Natural killer cell (primary cell): Measurements from ENCODE around the gene RTTN. TPM values are rescaled to one million over a fixed set of nuclear protein-coding genes. Genes with fewer than 3 reads are reported as not detected.

Source experiments
- ATAC-seq, 3 donors: fragments of 150-1000 bp in 2 of 3; fragments of 200-7000 bp in 1 of 3; cut with Tn5 transposase; 1 replicate in 1 of 3; 2 replicates in 2 of 3; pipeline ENCODE4 v1.10.0; 2021; ENCODE audit warnings: mild to moderate bottlenecking in 2 of 3, moderate library complexity in 2 of 3
- DNase-seq, 2 donors: peaks; one replicate each; pipeline versions ENCODE4 v3.0.0 to v3.0.0-alpha.2; 2013 to 2021; ENCODE audit warnings: mixed read lengths in 1 of 2
- H3K27ac ChIP-seq: one replicate; pipeline ENCODE4 v1.5.1; 2013; ENCODE audit warnings: mild to moderate bottlenecking, low read length
- H3K27me3 ChIP-seq: one replicate; pipeline ENCODE4 v1.6.1; 2013; ENCODE audit warnings: low read length; ENCODE audit not compliant: control insufficient read depth, insufficient read depth
- H3K36me3 ChIP-seq: one replicate; pipeline ENCODE4 v1.6.1; 2013; ENCODE audit warnings: low read length; ENCODE audit not compliant: control insufficient read depth, insufficient read depth
- H3K4me1 ChIP-seq: one replicate; pipeline ENCODE4 v1.6.1; 2013; ENCODE audit warnings: low read length; ENCODE audit not compliant: control insufficient read depth, insufficient read depth
- H3K4me3 ChIP-seq: one replicate; pipeline ENCODE4 v1.5.1; 2013; ENCODE audit warnings: low read length
- H3K9me3 ChIP-seq: one replicate; pipeline ENCODE4 v1.6.1; 2013; ENCODE audit warnings: low read length; ENCODE audit not compliant: control insufficient read depth, insufficient read depth
- H3K27ac Mint-ChIP-seq, 2 donors: one replicate each; pipeline ENCODE4 v1.8.0; 2022; ENCODE audit warnings: mild to moderate bottlenecking in 2 of 2, mixed read lengths in 2 of 2, moderate library complexity in 1 of 2
- H3K27me3 Mint-ChIP-seq, 2 donors: one replicate each; pipeline ENCODE4 v1.8.0; 2022; ENCODE audit warnings: low read depth in 2 of 2, mixed read lengths in 2 of 2
- H3K36me3 Mint-ChIP-seq: one replicate; pipeline ENCODE4 v1.8.0; 2022; ENCODE audit warnings: mixed read lengths
- H3K4me1 Mint-ChIP-seq, 2 donors: one replicate each; pipeline ENCODE4 v1.8.0; 2022; ENCODE audit warnings: mixed read lengths in 2 of 2
- H3K4me3 Mint-ChIP-seq: one replicate; pipeline ENCODE4 v1.8.0; 2022; ENCODE audit warnings: mild to moderate bottlenecking, moderate library complexity, mixed read lengths
- H3K9me3 Mint-ChIP-seq, 2 donors: one replicate each; pipeline ENCODE4 v1.8.0; 2022; ENCODE audit warnings: mixed read lengths in 2 of 2
- WGBS: methylation state at CpG from one replicate; pipeline ENCODE4 v1.1.7; 2013; ENCODE audit warnings: missing lambda C conversion rate; ENCODE audit not compliant: insufficient coverage; 5-methylcytosine and 5-hydroxymethylcytosine counted together
- intact Hi-C: fragments of 100-400 bp; cut with micrococcal nuclease; formaldehyde crosslinking; loops from one replicate; pipeline ENCODE4 v1.14.2; 2022
- total RNA-seq, 4 donors: library from RNA; stranded (reverse); fragments of 120-200 nt in 1 of 4; gene quantifications; one replicate each; pipeline versions ENCODE4 v1.2.3 to v1.2.4, GENCODE V29; 2013 to 2022
- TF ChIP-seq, protein P1 (sequence below): fragments of 200-600 bp; IDR thresholded peaks from one replicate; pipeline ENCODE4 v1.8.0; 2022; ENCODE audit warnings: antibody characterized with exemption

The RTTN gene
- total RNA-seq, 3 donors from 2014 or later (not counting 1 experiment from before 2014, with no cell fraction given), result 33.0 to 41.0 (median 35.5) TPM

DNA sequence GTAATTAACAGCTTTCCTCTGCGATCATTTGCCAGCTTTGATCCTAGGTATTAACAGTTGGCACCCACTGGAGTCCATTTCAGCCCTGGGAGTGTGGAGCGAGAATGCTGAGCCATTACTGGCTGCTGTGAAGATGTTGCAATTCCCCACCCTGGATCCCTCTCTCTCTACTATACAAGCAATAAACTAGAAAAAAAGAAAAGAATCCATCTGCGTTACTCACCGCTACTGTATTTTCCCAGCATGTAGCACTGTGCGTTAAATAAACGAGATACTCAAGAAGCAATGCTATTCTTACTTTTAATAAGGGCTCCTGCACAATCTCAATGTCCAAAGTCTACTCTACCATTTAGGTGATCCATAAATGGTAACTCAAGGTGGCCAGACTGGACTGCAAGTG is 8.5 kb downstream of the RTTN start:
- H3K9me3 ChIP-seq, result no peaks in the 10 kb centered on the region
- Mint-ChIP-seq H3K4me1 (peaks cover under 1 to 5% of the 10 kb centered on the region in 2 donors), H3K36me3 (peaks cover 7% of the 10 kb centered on the region), H3K27ac (no peak overlapping the region), H3K9me3 (no peaks in the 10 kb centered on the region), H3K27me3 (no peaks in the 10 kb centered on the region), H3K4me3 (no peak overlapping the region)
- TF ChIP-seq, protein P1, sequence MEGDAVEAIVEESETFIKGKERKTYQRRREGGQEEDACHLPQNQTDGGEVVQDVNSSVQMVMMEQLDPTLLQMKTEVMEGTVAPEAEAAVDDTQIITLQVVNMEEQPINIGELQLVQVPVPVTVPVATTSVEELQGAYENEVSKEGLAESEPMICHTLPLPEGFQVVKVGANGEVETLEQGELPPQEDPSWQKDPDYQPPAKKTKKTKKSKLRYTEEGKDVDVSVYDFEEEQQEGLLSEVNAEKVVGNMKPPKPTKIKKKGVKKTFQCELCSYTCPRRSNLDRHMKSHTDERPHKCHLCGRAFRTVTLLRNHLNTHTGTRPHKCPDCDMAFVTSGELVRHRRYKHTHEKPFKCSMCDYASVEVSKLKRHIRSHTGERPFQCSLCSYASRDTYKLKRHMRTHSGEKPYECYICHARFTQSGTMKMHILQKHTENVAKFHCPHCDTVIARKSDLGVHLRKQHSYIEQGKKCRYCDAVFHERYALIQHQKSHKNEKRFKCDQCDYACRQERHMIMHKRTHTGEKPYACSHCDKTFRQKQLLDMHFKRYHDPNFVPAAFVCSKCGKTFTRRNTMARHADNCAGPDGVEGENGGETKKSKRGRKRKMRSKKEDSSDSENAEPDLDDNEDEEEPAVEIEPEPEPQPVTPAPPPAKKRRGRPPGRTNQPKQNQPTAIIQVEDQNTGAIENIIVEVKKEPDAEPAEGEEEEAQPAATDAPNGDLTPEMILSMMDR, result no peak
- H3K27ac ChIP-seq, result no peak overlapping the region
- WGBS, result 98% methylated on average over 6 of the region's 6 CpGs
- intact Hi-C loops, result loop anchor here (5.0 kb wide), 1 partner anchor 255 kb away; no protein-coding TSS in a partner anchor
- no peaks in the 10 kb centered on the region for H3K4me1 ChIP-seq
- no peak for ATAC-seq
- no peaks in the 10 kb centered on the region for H3K27me3 ChIP-seq
- peaks cover 58% of the 10 kb centered on the region for H3K36me3 ChIP-seq
- no peak for DNase-seq
- no peak overlapping the region for H3K4me3 ChIP-seq

DNA sequence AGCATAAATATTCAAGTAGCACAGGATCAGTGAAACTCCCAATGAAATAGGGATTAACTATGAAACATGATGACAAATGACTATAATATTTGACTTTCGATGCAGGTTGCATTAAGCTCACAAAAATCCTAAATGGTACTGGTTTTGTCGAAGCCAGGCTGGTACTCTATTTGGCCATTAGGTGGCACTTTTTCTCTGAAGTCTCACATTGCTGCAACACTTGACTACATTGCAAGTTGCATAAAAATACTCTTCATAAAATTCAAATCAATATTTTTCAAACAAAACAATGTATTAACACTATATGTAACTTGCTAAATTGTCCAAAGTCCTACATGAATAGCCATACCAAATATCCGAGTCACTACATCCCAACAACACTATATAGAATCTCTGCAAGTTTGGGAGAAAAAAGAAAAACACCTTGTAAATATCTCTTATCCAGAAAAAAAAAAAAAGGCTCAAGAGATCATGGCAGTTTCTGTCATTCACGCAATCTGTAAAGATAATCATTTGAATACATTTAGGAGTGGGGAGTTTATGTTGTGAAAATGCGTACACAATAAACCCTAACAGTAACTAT is 9.5 kb downstream of the RTTN start:
- no peaks in the 10 kb centered on the region for H3K4me1 ChIP-seq
- peaks cover 7% of the 10 kb centered on the region for H3K36me3 Mint-ChIP-seq
- no peak overlapping the region for H3K4me3 Mint-ChIP-seq
- no peak overlapping the region for H3K4me3 ChIP-seq
- peak in 1 of 2 donors; percentile 48 for DNase-seq
- 56% methylated on average over 2 of the region's 5 CpGs for WGBS
- H3K27ac ChIP-seq, result no peak overlapping the region
- H3K36me3 ChIP-seq, result peaks cover 66% of the 10 kb centered on the region
- H3K4me1 Mint-ChIP-seq, result peaks cover 0 to 5% of the 10 kb centered on the region in 2 donors
- TF ChIP-seq, protein P1, result peak; percentile 61
- no peaks in the 10 kb centered on the region for H3K9me3 ChIP-seq
- H3K27me3 Mint-ChIP-seq, result no peaks in the 10 kb centered on the region
- no peaks in the 10 kb centered on the region for H3K27me3 ChIP-seq
- no peak overlapping the region for H3K27ac Mint-ChIP-seq
- ATAC-seq, result peak in 2 of 3 donors; percentile 55 to 60
- intact Hi-C loops, result loop anchor here (1.0 to 5.0 kb wide), 2 partner anchors 238 to 256 kb away; no protein-coding TSS in a partner anchor
- no peaks in the 10 kb centered on the region for H3K9me3 Mint-ChIP-seq

DNA sequence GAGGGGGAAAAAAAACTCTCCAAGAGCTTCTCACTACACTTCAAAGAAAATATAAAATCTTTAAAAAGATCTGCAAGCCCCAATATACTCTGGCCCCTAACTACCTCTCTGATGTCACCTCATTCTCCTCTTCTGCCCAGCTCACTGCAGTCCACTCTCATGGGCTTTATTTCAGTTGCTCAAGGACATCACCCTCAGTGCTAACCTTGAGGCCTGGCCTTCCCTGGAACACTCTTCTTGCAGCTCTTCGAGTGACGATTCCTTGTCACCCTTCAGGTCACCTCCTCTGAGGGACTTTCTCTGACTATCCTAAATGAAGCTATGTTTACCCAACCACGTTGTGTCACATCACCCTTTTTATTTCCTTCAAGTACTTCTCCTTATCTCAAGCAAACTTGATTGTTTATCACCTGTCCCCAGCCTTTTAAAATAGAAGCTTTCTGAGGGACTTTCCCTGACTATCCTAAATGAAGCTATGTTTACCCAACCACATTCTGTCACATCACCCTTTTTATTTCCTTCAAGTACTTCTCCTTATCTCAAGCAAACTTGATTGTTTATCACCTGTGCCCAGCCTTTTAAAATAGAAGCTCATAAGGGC is 10.4 kb downstream of the RTTN start:
- H3K4me1 Mint-ChIP-seq, result peaks cover 0 to 5% of the 10 kb centered on the region in 2 donors
- H3K4me3 ChIP-seq, result no peak overlapping the region
- no peaks in the 10 kb centered on the region for H3K27me3 Mint-ChIP-seq
- peaks cover 13% of the 10 kb centered on the region for H3K36me3 Mint-ChIP-seq
- no peaks in the 10 kb centered on the region for H3K9me3 Mint-ChIP-seq
- intact Hi-C loops, result loop anchor here (5.0 kb wide), 1 partner anchor 257 kb away; no protein-coding TSS in a partner anchor
- no peak for DNase-seq
- H3K27ac ChIP-seq, result no peak overlapping the region
- H3K4me1 ChIP-seq, result no peaks in the 10 kb centered on the region
- TF ChIP-seq, protein P1, result no peak
- no peak for ATAC-seq
- no peak overlapping the region for H3K27ac Mint-ChIP-seq
- peaks cover 63% of the 10 kb centered on the region for H3K36me3 ChIP-seq
- H3K4me3 Mint-ChIP-seq, result no peak overlapping the region
- no peaks in the 10 kb centered on the region for H3K27me3 ChIP-seq
- no peaks in the 10 kb centered on the region for H3K9me3 ChIP-seq
- 70% methylated on average over 3 of the region's 3 CpGs for WGBS
